H9 (cell line): ENCODE measurements around the gene ADGRB3. TPM values are rescaled to one million over a fixed set of nuclear protein-coding genes. Genes with fewer than 3 reads are reported as not detected.

Experiments
- DNase-seq: peaks from one replicate; pipeline ENCODE4 v3.0.0-alpha.2; 2017
- H2AFZ ChIP-seq: one replicate; pipeline ENCODE4 v1.6.1; 2013; ENCODE audit warnings: mild to moderate bottlenecking, low read length, control low read depth, moderate library complexity
- H2AK5ac ChIP-seq: 2 replicates; pipeline ENCODE4 v1.6.1; 2013; ENCODE audit warnings: low read length, control low read depth, mixed read lengths; ENCODE audit not compliant: insufficient read length
- H2BK120ac ChIP-seq: one replicate; pipeline ENCODE4 v1.6.1; 2013; ENCODE audit warnings: low read depth, mild to moderate bottlenecking, low read length, control low read depth, inconsistent platforms; ENCODE audit not compliant: poor library complexity, severe bottlenecking
- H2BK12ac ChIP-seq: 2 replicates; pipeline ENCODE4 v1.6.1; 2013; ENCODE audit warnings: low read length, control low read depth, mixed read lengths, low read depth; ENCODE audit not compliant: insufficient read length
- H2BK15ac ChIP-seq: 2 replicates; pipeline ENCODE4 v1.6.1; 2013; ENCODE audit warnings: low read depth, low read length, control low read depth
- H2BK20ac ChIP-seq: one replicate; pipeline ENCODE4 v1.6.1; 2013; ENCODE audit warnings: low read depth, mild to moderate bottlenecking, low read length, control low read depth, inconsistent platforms; ENCODE audit not compliant: poor library complexity, severe bottlenecking
- H2BK5ac ChIP-seq: 2 replicates; pipeline ENCODE4 v1.6.1; 2013; ENCODE audit warnings: low read length, control low read depth, mixed read lengths; ENCODE audit not compliant: insufficient read length
- H3K14ac ChIP-seq: 2 replicates; pipeline ENCODE4 v1.6.1; 2013; ENCODE audit warnings: low read length, control low read depth; ENCODE audit not compliant: insufficient read depth
- H3K18ac ChIP-seq: 2 replicates; pipeline ENCODE4 v1.6.1; 2013; ENCODE audit warnings: low read depth, mild to moderate bottlenecking, mixed read lengths, low read length, control low read depth; ENCODE audit not compliant: insufficient read length
- H3K23ac ChIP-seq: 2 replicates; pipeline ENCODE4 v1.6.1; 2013; ENCODE audit warnings: low read length, control low read depth, mixed read lengths, low read depth; ENCODE audit not compliant: insufficient read length
- H3K23me2 ChIP-seq: 2 replicates; pipeline ENCODE4 v1.6.1; 2013; ENCODE audit warnings: low read depth, mild to moderate bottlenecking, mixed read lengths, low read length, control low read depth; ENCODE audit not compliant: insufficient read length, poor library complexity, severe bottlenecking
- H3K27ac ChIP-seq: 2 replicates; pipeline ENCODE4 v1.5.1; 2013; ENCODE audit warnings: low read length, control low read depth, mixed read lengths, low read depth; ENCODE audit not compliant: insufficient read length
- H3K27me3 ChIP-seq: 2 replicates; pipeline ENCODE4 v1.6.1; 2013; ENCODE audit warnings: low read length, control low read depth, inconsistent platforms; ENCODE audit not compliant: insufficient read depth
- H3K4ac ChIP-seq: 2 replicates; pipeline ENCODE4 v1.6.1; 2013; ENCODE audit warnings: low read depth, mild to moderate bottlenecking, control low read depth, inconsistent platforms, low read length, moderate library complexity
- H3K4me1 ChIP-seq: 2 replicates; pipeline ENCODE4 v1.6.1; 2013; ENCODE audit warnings: low read length, control low read depth, inconsistent platforms; ENCODE audit not compliant: insufficient read depth
- H3K4me2 ChIP-seq: 2 replicates; pipeline ENCODE4 v1.6.1; 2013; ENCODE audit warnings: low read length, control low read depth, mixed read lengths; ENCODE audit not compliant: insufficient read length, insufficient read depth
- H3K56ac ChIP-seq: 2 replicates; pipeline ENCODE4 v1.6.1; 2013; ENCODE audit warnings: low read depth, mild to moderate bottlenecking, mixed read lengths, low read length, control low read depth; ENCODE audit not compliant: insufficient read length
- H3K79me1 ChIP-seq: 2 replicates; pipeline ENCODE4 v1.6.1; 2013; ENCODE audit warnings: low read depth, mild to moderate bottlenecking, moderate library complexity, low read length, control low read depth, inconsistent platforms; ENCODE audit not compliant: insufficient read depth, poor library complexity, severe bottlenecking
- H3K79me2 ChIP-seq: 2 replicates; pipeline ENCODE4 v1.6.1; 2013; ENCODE audit warnings: low read length, control low read depth, inconsistent platforms; ENCODE audit not compliant: insufficient read depth
- H3K9ac ChIP-seq: 2 replicates; pipeline ENCODE4 v1.6.1; 2013; ENCODE audit warnings: low read length, control low read depth, mixed read lengths; ENCODE audit not compliant: insufficient read length; ENCODE audit errors: extremely low read depth
- H3K9me3 ChIP-seq: one replicate; pipeline ENCODE4 v1.6.1; 2013; ENCODE audit warnings: low read depth, low read length, inconsistent platforms; ENCODE audit not compliant: control insufficient read depth
- H3T11ph ChIP-seq: one replicate; pipeline ENCODE4 v1.6.1; 2013; ENCODE audit warnings: mild to moderate bottlenecking, low read length, control low read depth, inconsistent platforms
- H4K20me1 ChIP-seq: one replicate; pipeline ENCODE4 v1.6.1; 2013; ENCODE audit not compliant: control insufficient read depth, insufficient read length, insufficient read depth
- H4K5ac ChIP-seq: 2 replicates; pipeline ENCODE4 v1.6.1; 2013; ENCODE audit warnings: low read depth, mild to moderate bottlenecking, mixed read lengths, low read length, control low read depth; ENCODE audit not compliant: insufficient read length
- H4K8ac ChIP-seq: replicated peaks from 2 replicates; pipeline ENCODE4 v1.6.1; 2013; ENCODE audit warnings: low read length, control low read depth, mixed read lengths, low read depth; ENCODE audit not compliant: insufficient read length
- H4K91ac ChIP-seq: 2 replicates; pipeline ENCODE4 v1.6.1; 2013; ENCODE audit warnings: low read depth, mild to moderate bottlenecking, moderate library complexity, mixed read lengths, low read length, control low read depth; ENCODE audit not compliant: insufficient read length
- H3K27ac Mint-ChIP-seq, 3 experiments: 2 replicates in 2 of 3; 3 replicates in 1 of 3; pipeline ENCODE4 v1.8.0; 2020 to 2021; ENCODE audit warnings: mixed read lengths in 3 of 3, mild to moderate bottlenecking in 1 of 3, moderate library complexity in 1 of 3
- H3K27me3 Mint-ChIP-seq: 2 replicates; pipeline ENCODE4 v1.8.0; 2021; ENCODE audit warnings: low read depth, mild to moderate bottlenecking, moderate library complexity, mixed read lengths
- H3K36me3 Mint-ChIP-seq, 3 experiments: 2 replicates in 2 of 3; 3 replicates in 1 of 3; pipeline ENCODE4 v1.8.0; 2020 to 2021; ENCODE audit warnings: low read depth in 3 of 3, mixed read lengths in 3 of 3; ENCODE audit not compliant: insufficient read depth in 1 of 3
- H3K4me1 Mint-ChIP-seq, 2 experiments: 2 replicates each; pipeline ENCODE4 v1.8.0; 2020; ENCODE audit warnings: mixed read lengths in 2 of 2
- H3K4me3 Mint-ChIP-seq, 2 experiments: 2 replicates in 1 of 2; 3 replicates in 1 of 2; pipeline ENCODE4 v1.8.0; 2020 to 2021; ENCODE audit warnings: mild to moderate bottlenecking in 2 of 2, mixed read lengths in 2 of 2, moderate library complexity in 1 of 2
- H3K9me3 Mint-ChIP-seq, 2 experiments: 2 replicates in 1 of 2; 3 replicates in 1 of 2; pipeline ENCODE4 v1.8.0; 2020; ENCODE audit warnings: mild to moderate bottlenecking in 2 of 2, mixed read lengths in 2 of 2, moderate library complexity in 1 of 2
- CTCF ChIP-seq: fragments of 200-600 bp; sonication (generic); conservative IDR thresholded peaks from 3 replicates; pipeline ENCODE4 v1.8.0; 2021; ENCODE audit warnings: antibody characterized with exemption, mild to moderate bottlenecking
- WGBS: extraction: QIAGEN DNeasy Blood & Tissue Kit; methylation state at CpG from one replicate; pipeline ENCODE4 v1.1.7; 2013; ENCODE audit warnings: missing lambda C conversion rate, low lambda C conversion rate, mixed read lengths; ENCODE audit not compliant: insufficient read length; ENCODE audit errors: extremely low coverage; 5-methylcytosine and 5-hydroxymethylcytosine counted together
- total RNA-seq: library from RNA; stranded (reverse); gene quantifications from 2 replicates; pipeline ENCODE4 v1.2.1, GENCODE V29; 2021

ADGRB3 gene
- total RNA-seq, 1 experiment from 2014 or later = 0.37 TPM

GRCh38 chr6:69339163-69339550, 704.1 kb downstream of the ADGRB3 start:
- Histone ChIP-seq H4K8ac (no peak overlapping the region), H4K91ac (no peak overlapping the region), H2BK12ac (no peak overlapping the region), H2BK5ac (no peak overlapping the region), H3K4ac (no peak overlapping the region), H4K5ac (no peak overlapping the region), H3K23ac (no peak overlapping the region), H3T11ph (no peak overlapping the region), H2BK120ac (no peak overlapping the region), H2AK5ac (no peak overlapping the region), H3K23me2 (no peaks in the 10 kb centered on the region), H2BK15ac (no peak overlapping the region), H3K79me1 (no peaks in the 10 kb centered on the region), H3K27ac (no peak overlapping the region), H3K4me1 (no peaks in the 10 kb centered on the region), H3K9ac (no peak overlapping the region), H3K9me3 (no peaks in the 10 kb centered on the region), H3K14ac (no peak overlapping the region), H3K79me2 (no peaks in the 10 kb centered on the region), H3K27me3 (no peaks in the 10 kb centered on the region), H2AFZ (no peak overlapping the region), H3K4me2 (no peak overlapping the region), H2BK20ac (no peak overlapping the region), H3K56ac (no peak overlapping the region), H3K18ac (no peak overlapping the region), H4K20me1 (no peaks in the 10 kb centered on the region)
- Mint-ChIP-seq H3K27ac (peak overlapping the region in 1 of 3 experiments; percentile 75; a peak in 1 of 7 replicates), H3K4me3 (no peak overlapping the region), H3K27me3 (no peaks in the 10 kb centered on the region), H3K36me3 (no peaks in the 10 kb centered on the region), H3K9me3 (no peaks in the 10 kb centered on the region), H3K4me1 (no peaks in the 10 kb centered on the region)
- WGBS = no CpG with 5 or more reads among the region's 6 CpGs
- no peak for DNase-seq
- no peak for TF ChIP-seq CTCF
